HepG2 (cell line): Measurements from ENCODE around the gene IL1RAPL1. TPM values are rescaled to one million over a fixed set of nuclear protein-coding genes. Genes with fewer than 3 reads are reported as not detected.

Experiments
- ATAC-seq: fragments of 200-7000 bp; cut with Tn5 transposase; 3 replicates; pipeline ENCODE4 v1.9.1; 2020; ENCODE audit warnings: mild to moderate bottlenecking, moderate library complexity
- BruUV-seq: library from RNA; stranded (reverse); fragments of 400-500 nt; replicated peaks from 2 replicates; lab custom pipeline; 2021; lab: Mats Ljungman, UMichigan
- CTCF ChIA-PET: fragments of 300-600 bp; formaldehyde crosslinking; extraction: SDS; loops from one replicate; lab custom pipeline; 2021; ENCODE audit warnings: low total read pairs, inconsistent platforms, low intra/inter-chr PET ratio; lab: Yijun Ruan, JAX
- POLR2A ChIA-PET: fragments of 350-600 bp; sonication (Branson Sonifier 250); formaldehyde crosslinking; loops from one replicate; lab custom pipeline; 2020; ENCODE audit warnings: antibody characterized with exemption, inconsistent platforms; lab: Yijun Ruan, JAX
- DNase-seq: peaks from one replicate; pipeline ENCODE4 v3.0.0-alpha.2; 2015; ENCODE audit warnings: low spot score
- FAIRE-seq: peaks from 3 replicates; lab custom pipeline; 2011; peaks lifted over from hg19 to GRCh38; lab: Jason Lieb, UNC
- H2AFZ ChIP-seq: one replicate; pipeline ENCODE4 v1.6.1; 2011; ENCODE audit warnings: low read length, inconsistent platforms
- H3K27ac ChIP-seq: fragments of 300-600 bp; 3 replicates; pipeline ENCODE4 v1.8.0; 2011; ENCODE audit warnings: mixed run types, mild to moderate bottlenecking, mixed read lengths, low read length, inconsistent platforms; ENCODE audit not compliant: insufficient read depth; ENCODE audit errors: extremely low read length
- H3K27me3 ChIP-seq, 2 experiments: fragments of 200-600 bp in 1 of 2; 2 replicates in 1 of 2; 3 replicates in 1 of 2; pipeline versions ENCODE4 v1.6.0 to v1.8.0; 2011; ENCODE audit warnings: low read length in 2 of 2, mild to moderate bottlenecking in 2 of 2, moderate library complexity in 2 of 2, inconsistent platforms in 1 of 2; ENCODE audit not compliant: insufficient read depth in 2 of 2, control insufficient read depth in 1 of 2
- H3K36me3 ChIP-seq, 2 experiments: fragments of 200-600 bp in 1 of 2; replicated peaks in 1 of 2; 2 replicates in 1 of 2; 3 replicates in 1 of 2; pipeline versions ENCODE4 v1.5.1 to v1.8.0; 2011; ENCODE audit warnings: low read length in 2 of 2, inconsistent platforms in 1 of 2; ENCODE audit not compliant: insufficient read depth in 2 of 2, control insufficient read depth in 1 of 2
- H3K4me1 ChIP-seq: 2 replicates; pipeline ENCODE4 v1.5.1; 2012; ENCODE audit warnings: low read length, inconsistent platforms; ENCODE audit not compliant: insufficient read depth
- H3K4me2 ChIP-seq: 2 replicates; pipeline ENCODE4 v1.6.0; 2011; ENCODE audit warnings: low read depth, low read length, inconsistent platforms
- H3K4me3 ChIP-seq, 3 experiments: fragments of 200-600 bp in 1 of 3; sonication (generic), shearing (Covaris generic) in 1 of 3; replicated peaks in 1 of 3; 2 replicates each; pipeline ENCODE4 v1.5.1; 2011 to 2016; ENCODE audit warnings: low read length in 3 of 3, inconsistent platforms in 2 of 3, low read depth in 2 of 3, mild to moderate bottlenecking in 2 of 3, control low read depth in 1 of 3, mixed read lengths in 1 of 3; ENCODE audit not compliant: insufficient read depth in 1 of 3
- H3K79me2 ChIP-seq: one replicate; pipeline ENCODE4 v1.6.1; 2011; ENCODE audit warnings: low read length, inconsistent platforms; ENCODE audit not compliant: insufficient read depth
- H3K9ac ChIP-seq: 2 replicates; pipeline ENCODE4 v1.6.0; 2011; ENCODE audit warnings: mild to moderate bottlenecking, low read depth, low read length, inconsistent platforms; ENCODE audit not compliant: insufficient read depth
- H3K9me3 ChIP-seq: 2 replicates; pipeline ENCODE4 v1.5.1; 2012; ENCODE audit warnings: mild to moderate bottlenecking, low read length
- H4K20me1 ChIP-seq: 2 replicates; pipeline ENCODE4 v1.6.0; 2011; ENCODE audit warnings: inconsistent platforms, mild to moderate bottlenecking, low read length, moderate library complexity; ENCODE audit not compliant: insufficient read depth
- BCL6 ChIP-seq: IDR thresholded peaks from 2 replicates; pipeline ENCODE4 v1.6.1; 2016; ENCODE audit warnings: missing genetic modification reagents, missing compliant biosample characterization
- DMAP1 ChIP-seq: IDR thresholded peaks from 2 replicates; pipeline ENCODE4 v1.6.1; 2016
- FOSL2 ChIP-seq: sonication (generic); formaldehyde crosslinking; IDR thresholded peaks from 2 replicates; pipeline ENCODE4 v1.4.0; 2020; ENCODE audit warnings: missing genetic modification reagents
- MAFK ChIP-seq, 2 experiments: IDR thresholded peaks in 1 of 2; conservative IDR thresholded peaks in 1 of 2; 2 replicates each; pipeline ENCODE4 v1.6.1; 2011; ENCODE audit warnings: improper control_type of control experiment in 2 of 2, low read length in 2 of 2
- NCOA5 ChIP-seq: sonication (generic); formaldehyde crosslinking; IDR thresholded peaks from 2 replicates; pipeline ENCODE4 v1.4.0; 2020; ENCODE audit warnings: missing genetic modification reagents
- PAX8 ChIP-seq: sonication (generic); formaldehyde crosslinking; IDR thresholded peaks from 2 replicates; pipeline ENCODE4 v1.8.0; 2022; ENCODE audit warnings: mild to moderate bottlenecking, missing genetic modification reagents, borderline replicate concordance
- RFXAP ChIP-seq: sonication (generic); formaldehyde crosslinking; IDR thresholded peaks from 2 replicates; pipeline ENCODE4 v1.4.0; 2020; ENCODE audit warnings: missing genetic modification reagents, borderline replicate concordance
- XRCC5 ChIP-seq: fragments of 200-400 bp; formaldehyde crosslinking; optimal IDR thresholded peaks from 2 replicates; pipeline ENCODE3; 2017; ENCODE audit warnings: mild to moderate bottlenecking, low read length
- WGBS: methylation state at CpG from one replicate; pipeline ENCODE4 v1.1.6; 2017; ENCODE audit warnings: low lambda C conversion rate; 5-methylcytosine and 5-hydroxymethylcytosine counted together
- in situ Hi-C: cut with HindIII; loops from 2 replicates; pipeline ENCODE4 v1.10.0; 2017; ENCODE audit warnings: low pct_unique_long_range_greater_than_20kb; ENCODE audit not compliant: extremely low pct_ligation_motif_present
- intact Hi-C: fragments of 100-400 bp; cut with micrococcal nuclease; formaldehyde crosslinking; loops from one replicate; pipeline ENCODE4 v1.10.0; 2022; ENCODE audit not compliant: unreplicated experiment
- polyA plus RNA-seq, 8 experiments: library from polyadenylated mRNA; depleted of rRNA in 3 of 8; stranded (reverse) in 7 of 8; unstranded in 1 of 8; fragments of >200 nt; fragmentation: Illumina TruSeq in 4 of 8; extraction: Trizol in 4 of 8; gene quantifications; 2 replicates each; pipeline versions ENCODE4 v1.2.1 to v1.2.3, GENCODE V29; 2011 to 2016; ENCODE audit warnings: low read depth in 4 of 8, missing spikeins in 1 of 8, mixed read lengths in 1 of 8; ENCODE audit not compliant: insufficient read depth in 1 of 8
- total RNA-seq, 5 experiments: library from RNA; depleted of rRNA; stranded (reverse); fragments of >200 nt; fragmentation: Illumina TruSeq; extraction: Trizol; gene quantifications; 2 replicates each; pipeline ENCODE4 v1.2.3, GENCODE V29; 2016; ENCODE audit warnings: low read depth in 1 of 5
- TF ChIP-seq, protein P1 (sequence below): sonication (generic); formaldehyde crosslinking; IDR thresholded peaks from 2 replicates; pipeline ENCODE4 v1.4.0; 2020; ENCODE audit warnings: missing genetic modification reagents, mild to moderate bottlenecking, borderline replicate concordance
- TF ChIP-seq, protein P2 (sequence below): sonication (generic); formaldehyde crosslinking; IDR thresholded peaks from 2 replicates; pipeline ENCODE4 v1.4.0; 2020; ENCODE audit warnings: mild to moderate bottlenecking, missing genetic modification reagents
- TF ChIP-seq, protein P3 (sequence below): sonication (generic); formaldehyde crosslinking; IDR thresholded peaks from 2 replicates; pipeline ENCODE4 v1.4.0; 2020; ENCODE audit warnings: missing genetic modification reagents, borderline replicate concordance

IL1RAPL1 gene
- total and polyA plus RNA-seq, 2 of the 13 experiments (the other 11 are each of a cell fraction or from before 2014, with no cell fraction given), result 0.04 TPM; not detected in 1

DNA sequence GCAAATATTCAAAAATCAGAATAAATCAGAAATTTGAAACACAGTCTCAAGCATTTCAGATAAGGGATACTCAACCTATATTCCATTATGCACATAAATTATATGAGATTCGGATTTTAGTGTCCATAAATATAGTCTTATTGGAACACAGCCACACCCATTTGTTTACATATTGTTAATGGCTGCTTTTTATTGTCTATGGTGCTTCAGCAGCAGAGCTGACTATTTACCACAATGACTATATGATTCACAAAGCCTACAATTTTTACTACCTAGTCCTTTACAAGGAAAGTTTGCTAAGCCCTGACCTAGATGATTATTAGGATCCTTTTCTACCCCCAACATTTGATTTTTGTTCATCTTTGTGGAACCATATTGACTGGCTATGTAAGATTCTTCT is 63.9 kb downstream of the IL1RAPL1 start (continued):
- TF ChIP-seq, protein P1, sequence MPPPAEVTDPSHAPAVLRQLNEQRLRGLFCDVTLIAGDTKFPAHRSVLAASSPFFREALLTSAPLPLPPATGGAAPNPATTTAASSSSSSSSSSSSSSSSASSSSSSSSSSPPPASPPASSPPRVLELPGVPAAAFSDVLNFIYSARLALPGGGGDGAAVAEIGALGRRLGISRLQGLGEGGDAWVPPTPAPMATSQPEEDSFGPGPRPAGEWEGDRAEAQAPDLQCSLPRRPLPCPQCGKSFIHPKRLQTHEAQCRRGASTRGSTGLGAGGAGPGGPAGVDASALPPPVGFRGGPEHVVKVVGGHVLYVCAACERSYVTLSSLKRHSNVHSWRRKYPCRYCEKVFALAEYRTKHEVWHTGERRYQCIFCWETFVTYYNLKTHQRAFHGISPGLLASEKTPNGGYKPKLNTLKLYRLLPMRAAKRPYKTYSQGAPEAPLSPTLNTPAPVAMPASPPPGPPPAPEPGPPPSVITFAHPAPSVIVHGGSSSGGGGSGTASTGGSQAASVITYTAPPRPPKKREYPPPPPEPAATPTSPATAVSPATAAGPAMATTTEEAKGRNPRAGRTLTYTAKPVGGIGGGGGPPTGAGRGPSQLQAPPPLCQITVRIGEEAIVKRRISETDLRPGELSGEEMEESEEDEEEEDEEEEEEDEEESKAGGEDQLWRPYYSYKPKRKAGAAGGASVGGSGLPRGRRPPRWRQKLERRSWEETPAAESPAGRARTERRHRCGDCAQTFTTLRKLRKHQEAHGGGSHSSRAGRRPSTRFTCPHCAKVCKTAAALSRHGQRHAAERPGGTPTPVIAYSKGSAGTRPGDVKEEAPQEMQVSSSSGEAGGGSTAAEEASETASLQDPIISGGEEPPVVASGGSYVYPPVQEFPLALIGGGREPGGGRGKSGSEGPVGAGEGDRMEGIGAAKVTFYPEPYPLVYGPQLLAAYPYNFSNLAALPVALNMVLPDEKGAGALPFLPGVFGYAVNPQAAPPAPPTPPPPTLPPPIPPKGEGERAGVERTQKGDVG (CRISPR knock-in tag), result no peak
- TF ChIP-seq, protein P2, sequence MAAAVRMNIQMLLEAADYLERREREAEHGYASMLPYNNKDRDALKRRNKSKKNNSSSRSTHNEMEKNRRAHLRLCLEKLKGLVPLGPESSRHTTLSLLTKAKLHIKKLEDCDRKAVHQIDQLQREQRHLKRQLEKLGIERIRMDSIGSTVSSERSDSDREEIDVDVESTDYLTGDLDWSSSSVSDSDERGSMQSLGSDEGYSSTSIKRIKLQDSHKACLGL, result no peak
- TF ChIP-seq NCOA5 (CRISPR knock-in tag), result no peak
- TF ChIP-seq XRCC5, result no peak
- no peak for TF ChIP-seq PAX8 (CRISPR knock-in tag)
- TF ChIP-seq, protein P3, sequence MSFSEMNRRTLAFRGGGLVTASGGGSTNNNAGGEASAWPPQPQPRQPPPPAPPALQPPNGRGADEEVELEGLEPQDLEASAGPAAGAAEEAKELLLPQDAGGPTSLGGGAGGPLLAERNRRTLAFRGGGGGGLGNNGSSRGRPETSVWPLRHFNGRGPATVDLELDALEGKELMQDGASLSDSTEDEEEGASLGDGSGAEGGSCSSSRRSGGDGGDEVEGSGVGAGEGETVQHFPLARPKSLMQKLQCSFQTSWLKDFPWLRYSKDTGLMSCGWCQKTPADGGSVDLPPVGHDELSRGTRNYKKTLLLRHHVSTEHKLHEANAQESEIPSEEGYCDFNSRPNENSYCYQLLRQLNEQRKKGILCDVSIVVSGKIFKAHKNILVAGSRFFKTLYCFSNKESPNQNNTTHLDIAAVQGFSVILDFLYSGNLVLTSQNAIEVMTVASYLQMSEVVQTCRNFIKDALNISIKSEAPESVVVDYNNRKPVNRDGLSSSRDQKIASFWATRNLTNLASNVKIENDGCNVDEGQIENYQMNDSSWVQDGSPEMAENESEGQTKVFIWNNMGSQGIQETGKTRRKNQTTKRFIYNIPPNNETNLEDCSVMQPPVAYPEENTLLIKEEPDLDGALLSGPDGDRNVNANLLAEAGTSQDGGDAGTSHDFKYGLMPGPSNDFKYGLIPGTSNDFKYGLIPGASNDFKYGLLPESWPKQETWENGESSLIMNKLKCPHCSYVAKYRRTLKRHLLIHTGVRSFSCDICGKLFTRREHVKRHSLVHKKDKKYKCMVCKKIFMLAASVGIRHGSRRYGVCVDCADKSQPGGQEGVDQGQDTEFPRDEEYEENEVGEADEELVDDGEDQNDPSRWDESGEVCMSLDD, result no peak

DNA sequence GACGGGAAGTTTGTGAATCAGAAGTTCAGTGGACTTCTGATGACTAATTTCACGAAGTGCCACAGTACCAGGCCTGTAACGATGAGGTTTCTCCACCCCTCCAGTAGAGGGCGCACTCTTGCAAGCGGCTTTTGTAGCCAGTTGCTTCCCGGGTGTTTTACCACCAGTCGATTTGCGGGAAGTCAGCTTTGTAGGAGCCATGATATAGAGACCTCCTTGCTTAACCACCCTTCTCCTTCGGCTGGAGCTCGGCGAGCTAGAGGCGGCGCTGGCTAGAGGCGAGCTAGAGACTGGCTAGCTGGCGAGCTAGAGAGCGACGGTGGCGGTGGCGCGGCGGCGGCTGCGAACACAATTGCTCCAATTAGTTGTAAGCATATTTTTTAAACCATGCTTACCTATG is 72.0 kb downstream of the IL1RAPL1 start:
- 96% methylated on average over 15 of the region's 23 CpGs for WGBS
- POLR2A ChIA-PET, result no interaction called here
- BruUV-seq, result no TSS peak
- FAIRE-seq, result no peak
- Histone ChIP-seq H3K9ac (no peak overlapping the region), H3K4me2 (no peak overlapping the region), H4K20me1 (no peaks in the 10 kb centered on the region), H3K4me1 (no peaks in the 10 kb centered on the region), H3K27me3 (no peaks in the 10 kb centered on the region), H3K4me3 (no peak overlapping the region), H2AFZ (no peak overlapping the region), H3K36me3 (no peaks in the 10 kb centered on the region), H3K27ac (no peak overlapping the region), H3K79me2 (no peaks in the 10 kb centered on the region), H3K9me3 (no peaks in the 10 kb centered on the region)
- in situ Hi-C loops, result no loop called here
- no peak for DNase-seq
- CTCF ChIA-PET, result no interaction called here
- intact Hi-C loops, result no loop called here
- ATAC-seq, result no peak
- TF ChIP-seq FOSL2 (no peak), BCL6 (CRISPR knock-in tag) (no peak), MAFK (conservative IDR thresholded peaks at IDR 0.05 in 1 of 2, IDR thresholded peaks at IDR 0.05 in 1 of 2; ENCODE audit: low read length in 2 of 2) (no peak), DMAP1 (CRISPR knock-in tag) (no peak), RFXAP (CRISPR knock-in tag) (no peak)
